SKM-1 treated with dmso at 0.1 percent for 144 hours (cell line): ENCODE results near the gene ARHGAP31.
A peak's percentile ranks its signal among the peaks of the same experiment; 100 is the strongest.

Experiments
- DNase-seq: peaks from one replicate; lab custom pipeline; 2025; ENCODE audit not compliant: unreplicated experiment; lab: John Stamatoyannopoulos, UW

ARHGAP31 gene

GRCh38 chr3:119427669-119428068 is 133.5 kb downstream of the ARHGAP31 start:
- no peak for DNase-seq

GRCh38 chr3:119428538-119428937 is 134.4 kb downstream of the ARHGAP31 start:
- no peak for DNase-seq

DNA sequence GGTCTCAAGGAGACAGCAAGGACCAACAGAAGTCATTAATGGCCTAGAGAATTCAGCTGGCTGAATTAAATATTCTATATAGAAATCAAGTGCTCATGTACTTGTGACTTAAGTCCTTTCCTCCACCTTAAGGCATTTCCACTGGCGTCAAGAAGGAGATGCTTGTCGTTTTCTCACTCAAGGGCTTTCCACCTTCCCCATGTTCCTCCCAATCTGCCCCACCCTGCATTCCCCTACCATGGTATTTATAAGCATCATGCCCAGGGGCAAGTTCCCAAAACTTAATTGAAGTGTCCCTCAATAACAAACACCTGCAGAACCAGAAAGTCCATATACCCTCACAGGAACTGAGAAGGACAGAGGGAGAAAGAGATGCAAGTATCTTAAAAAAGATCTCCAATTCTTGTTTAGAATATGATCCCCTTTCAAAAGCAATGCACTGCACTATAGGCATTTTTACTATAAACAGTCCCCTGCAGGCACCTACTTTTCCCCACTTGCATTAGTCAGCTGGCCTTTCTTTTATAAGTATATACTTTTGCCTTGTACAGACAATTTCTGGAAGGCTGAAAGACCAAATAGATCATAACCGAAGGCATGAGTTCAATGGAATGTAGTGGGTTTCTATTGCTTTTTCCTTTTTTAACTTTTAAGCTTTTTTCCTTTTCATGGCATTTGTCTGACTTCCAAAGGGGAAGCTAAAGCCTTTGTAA is 139.6 kb downstream of the ARHGAP31 start:
- DNase-seq: no peak

- no peak for DNase-seq
Measured at GRCh38 chr3:119434703-119435102, 140.5 kb downstream of the ARHGAP31 start.

- DNase-seq: no peak
Measured at GRCh38 chr3:119436977-119437376, 142.8 kb downstream of the ARHGAP31 start.

DNA sequence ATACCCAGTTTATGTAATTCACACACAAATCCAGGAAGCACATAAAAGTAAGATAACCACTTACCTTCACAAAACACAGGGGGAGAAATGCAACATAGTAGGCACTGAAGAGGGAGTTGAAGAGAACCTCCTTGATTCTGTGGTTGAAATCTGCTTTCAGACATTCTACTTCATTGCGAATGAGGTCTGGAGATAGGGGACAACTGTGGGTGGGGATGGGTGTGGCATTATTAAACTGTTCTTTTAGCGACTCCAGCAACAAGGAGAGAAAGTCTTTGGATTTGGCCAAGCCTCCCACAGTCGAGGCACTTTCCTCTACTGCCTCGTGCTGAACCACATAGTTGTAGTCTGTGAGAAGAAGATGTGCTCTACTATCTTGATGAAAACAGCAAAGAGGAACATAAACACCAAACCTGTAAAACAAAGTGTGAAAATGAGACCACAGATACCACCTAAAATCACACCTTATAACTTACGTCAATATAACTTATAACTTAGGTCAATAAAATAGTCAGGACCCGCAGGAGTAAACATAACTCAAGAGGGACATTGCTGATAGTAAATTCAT is 143.6 kb downstream of the ARHGAP31 start:
- DNase-seq: no peak

DNA sequence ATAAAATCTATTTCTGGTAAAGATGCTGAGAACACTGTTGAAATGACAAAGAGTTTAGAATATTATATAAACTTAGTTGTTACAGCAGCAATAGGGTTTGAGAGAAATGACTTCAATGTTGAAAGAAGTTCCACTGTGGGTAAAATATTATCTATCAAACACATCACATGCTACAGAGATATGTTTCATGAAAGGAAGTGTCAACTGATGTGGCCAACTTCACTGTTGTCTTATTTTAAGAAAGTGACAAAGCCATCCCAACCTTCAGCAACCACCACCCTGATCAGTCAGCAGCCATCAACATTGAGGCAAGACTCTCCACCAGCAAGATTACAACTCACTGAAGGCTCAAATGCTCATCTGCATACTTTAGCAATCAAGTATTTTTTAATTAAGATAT is 149.0 kb downstream of the ARHGAP31 start:
- DNase-seq: no peak

GRCh38 chr3:119444590-119444989 is 150.4 kb downstream of the ARHGAP31 start:
- DNase-seq: no peak

DNA sequence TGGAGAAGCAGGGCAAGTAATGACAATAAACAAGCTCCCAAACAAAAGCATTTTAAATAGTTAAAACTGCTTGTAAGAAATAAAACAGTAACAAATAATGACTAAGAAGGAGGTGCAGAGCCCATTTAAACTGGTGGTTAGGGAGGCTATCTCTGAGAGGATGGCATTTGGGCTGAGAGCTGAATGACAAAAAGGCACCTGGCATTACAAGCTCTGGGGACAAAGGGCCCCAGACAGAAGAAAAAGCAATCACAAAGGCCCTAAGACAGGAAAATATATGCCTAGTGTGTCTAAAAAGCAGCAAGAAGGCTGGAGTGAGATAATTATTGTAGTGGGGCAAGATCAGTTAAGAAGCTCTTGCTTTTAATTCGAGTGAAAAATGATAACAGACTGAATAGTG is 159.6 kb downstream of the ARHGAP31 start:
- DNase-seq: no peak

GRCh38 chr3:119456469-119456868 is 162.3 kb downstream of the ARHGAP31 start:
- no peak for DNase-seq

DNA sequence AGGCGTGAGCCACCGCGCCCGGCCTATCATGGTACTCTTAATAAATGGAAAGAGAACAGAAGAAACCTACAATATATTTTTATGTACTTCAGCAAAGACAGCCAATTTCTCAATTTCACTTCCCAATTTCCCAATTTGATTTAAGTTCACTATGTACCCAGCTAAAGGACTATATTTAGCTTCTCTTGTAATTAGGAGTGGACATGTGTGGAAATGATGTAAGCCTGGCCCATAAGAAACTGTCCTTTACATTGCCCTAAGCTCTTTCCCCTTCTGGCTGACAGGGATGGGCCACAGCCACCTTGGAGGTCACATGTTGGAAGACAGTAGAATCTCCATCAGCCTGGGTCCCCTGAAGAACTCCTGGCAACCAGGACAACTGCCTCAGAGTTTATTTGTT is 163.1 kb downstream of the ARHGAP31 start:
- DNase-seq: peak; percentile 21

- DNase-seq: peak; percentile 96
Measured at GRCh38 chr3:119463171-119464169, 169.3 kb downstream of the ARHGAP31 start, which contains the start of gene TMEM39A. TMEM39A (minus strand) TSS chr3:119463615; CDS start chr3:119462074, 1,541 bp downstream.

DNA sequence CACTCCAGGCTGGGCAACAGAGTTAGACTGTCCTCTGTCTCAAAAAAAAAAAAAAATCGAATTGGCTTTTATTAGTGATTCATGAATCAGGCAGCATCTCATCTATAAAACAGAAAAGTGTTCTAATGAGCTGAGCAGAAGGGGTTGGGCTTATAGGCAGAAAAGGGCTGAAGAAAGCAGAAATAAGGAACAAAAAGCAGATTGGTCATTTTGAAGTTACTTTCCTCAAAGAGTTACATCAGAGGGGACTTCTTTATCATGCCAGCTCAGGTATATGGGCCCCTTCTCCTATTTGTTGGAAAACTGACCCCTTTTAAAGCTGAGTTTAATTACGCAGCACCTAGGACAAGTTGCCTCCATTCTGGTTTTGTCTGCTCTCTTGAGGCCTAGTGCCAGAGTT is 173.9 kb downstream of the ARHGAP31 start:
- DNase-seq: peak; percentile 19

DNA sequence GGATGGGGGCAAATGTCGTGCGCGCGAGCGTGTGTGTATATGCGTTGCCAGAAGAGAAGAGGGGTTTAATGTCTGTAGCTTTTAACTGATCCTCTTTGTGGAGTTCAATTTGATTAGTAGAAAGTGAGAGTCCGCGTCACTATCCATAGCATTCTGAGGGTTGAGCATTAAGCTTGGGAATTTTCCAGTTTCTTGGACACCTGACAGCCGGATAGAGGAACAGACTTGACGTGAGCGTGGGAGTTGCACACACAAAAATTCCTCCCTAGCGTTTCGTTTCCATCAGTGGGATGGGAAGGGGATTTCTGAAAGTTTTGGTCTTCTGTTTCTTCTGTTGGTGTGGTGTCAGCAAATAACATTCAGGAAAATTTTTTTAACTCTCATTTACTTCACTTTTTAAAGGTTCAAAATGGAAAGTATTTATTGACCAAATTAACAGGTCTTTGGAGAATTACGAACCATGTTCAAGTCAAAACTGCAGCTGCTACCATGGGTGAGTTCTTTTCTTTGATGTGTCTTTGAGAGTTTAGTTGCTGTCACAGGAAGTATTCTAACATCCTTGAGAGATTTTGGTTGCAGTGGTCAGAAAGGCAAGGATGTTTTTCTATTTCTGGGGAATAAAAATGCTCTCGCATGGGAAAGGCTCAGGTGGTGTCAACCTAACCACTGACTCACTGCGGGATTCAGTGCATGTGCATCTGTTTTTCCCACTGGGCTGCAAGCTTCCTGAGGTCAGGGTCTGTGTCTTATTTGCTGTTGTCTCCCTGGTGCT is 175.4 kb downstream of the ARHGAP31 start:
- no peak for DNase-seq
